Hematopoietic multipotent progenitor cell treated with erythropoietin and hydrocortisone succinate and interleukin-3 and kit ligand, for 4 days (in vitro differentiated cells): ENCODE data around the gene DNAH2.

Source experiments
- DNase-seq: peaks from one replicate; pipeline ENCODE4 v3.0.0-alpha.2; 2015

The DNAH2 gene

DNA sequence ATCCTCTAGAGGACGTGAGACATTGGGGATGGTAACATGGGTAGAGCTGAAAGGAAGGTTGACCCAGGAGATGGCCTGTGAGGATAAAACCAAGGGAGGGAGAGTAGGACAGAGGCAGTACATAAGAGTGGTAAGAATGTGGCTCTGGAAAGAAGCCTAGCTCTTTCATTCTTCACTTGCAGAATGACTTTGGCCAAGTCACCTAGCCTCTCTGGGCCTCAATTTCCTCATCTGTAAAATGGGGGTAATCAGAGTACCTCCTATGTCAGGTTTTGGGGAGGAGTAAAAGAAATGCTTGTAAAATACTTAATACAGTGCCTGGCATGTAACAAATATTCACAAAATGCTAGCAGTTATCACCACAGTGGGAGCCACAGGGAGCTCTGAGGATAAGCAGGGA lies 123.3 kb downstream of the DNAH2 start:
- no peak for DNase-seq

DNA sequence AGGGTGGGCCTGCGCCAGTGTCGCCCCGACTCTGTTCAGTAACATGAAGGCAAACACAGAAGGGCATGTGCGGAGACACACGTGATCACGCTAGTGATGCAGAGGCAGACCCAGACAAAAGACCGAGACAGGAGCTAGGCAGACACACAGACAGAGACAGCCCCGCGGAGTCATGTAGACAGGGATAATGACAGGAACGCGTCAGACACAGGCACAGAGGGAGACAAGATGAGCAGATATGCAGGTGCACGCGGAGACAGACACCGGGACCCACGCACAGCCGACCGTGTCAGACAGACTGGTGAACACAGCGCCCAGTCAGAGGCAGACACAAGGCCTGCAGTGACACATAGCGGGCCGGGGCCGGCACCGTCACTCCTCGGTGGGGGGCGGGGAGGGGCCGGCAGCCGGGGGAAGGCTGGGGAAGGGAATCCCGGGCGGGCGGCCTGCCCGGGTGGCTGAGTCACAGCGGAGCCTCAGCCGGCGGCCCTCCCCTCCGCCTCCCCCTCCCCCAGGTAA lies 123.9 kb downstream of the DNAH2 start:
- peak; percentile 87 for DNase-seq

DNA sequence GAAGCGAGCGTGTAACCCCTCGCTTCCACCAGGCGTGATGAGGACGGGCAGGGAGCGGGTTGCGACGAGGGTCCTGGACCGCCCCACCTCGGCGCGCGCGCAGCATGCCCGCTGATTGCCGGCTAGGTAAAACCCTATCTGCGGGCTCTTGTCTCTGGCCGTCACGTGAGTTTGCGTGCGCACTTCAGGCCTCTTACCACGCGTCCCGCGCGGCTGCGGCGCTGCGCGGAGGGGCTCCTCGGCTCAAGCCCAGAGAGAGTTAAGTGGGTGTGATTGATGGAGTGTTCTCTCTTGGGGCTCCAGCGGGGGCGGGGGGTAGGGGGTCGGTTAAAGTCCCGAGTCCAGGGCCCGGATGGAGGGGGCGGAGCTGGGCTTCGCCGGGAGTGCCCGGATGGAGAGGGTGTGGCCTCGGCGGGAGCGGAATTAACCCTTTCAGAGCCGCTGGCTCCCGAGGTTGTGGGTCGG lies 124.4 kb downstream of the DNAH2 start:
- DNase-seq: peak; percentile 93

DNA sequence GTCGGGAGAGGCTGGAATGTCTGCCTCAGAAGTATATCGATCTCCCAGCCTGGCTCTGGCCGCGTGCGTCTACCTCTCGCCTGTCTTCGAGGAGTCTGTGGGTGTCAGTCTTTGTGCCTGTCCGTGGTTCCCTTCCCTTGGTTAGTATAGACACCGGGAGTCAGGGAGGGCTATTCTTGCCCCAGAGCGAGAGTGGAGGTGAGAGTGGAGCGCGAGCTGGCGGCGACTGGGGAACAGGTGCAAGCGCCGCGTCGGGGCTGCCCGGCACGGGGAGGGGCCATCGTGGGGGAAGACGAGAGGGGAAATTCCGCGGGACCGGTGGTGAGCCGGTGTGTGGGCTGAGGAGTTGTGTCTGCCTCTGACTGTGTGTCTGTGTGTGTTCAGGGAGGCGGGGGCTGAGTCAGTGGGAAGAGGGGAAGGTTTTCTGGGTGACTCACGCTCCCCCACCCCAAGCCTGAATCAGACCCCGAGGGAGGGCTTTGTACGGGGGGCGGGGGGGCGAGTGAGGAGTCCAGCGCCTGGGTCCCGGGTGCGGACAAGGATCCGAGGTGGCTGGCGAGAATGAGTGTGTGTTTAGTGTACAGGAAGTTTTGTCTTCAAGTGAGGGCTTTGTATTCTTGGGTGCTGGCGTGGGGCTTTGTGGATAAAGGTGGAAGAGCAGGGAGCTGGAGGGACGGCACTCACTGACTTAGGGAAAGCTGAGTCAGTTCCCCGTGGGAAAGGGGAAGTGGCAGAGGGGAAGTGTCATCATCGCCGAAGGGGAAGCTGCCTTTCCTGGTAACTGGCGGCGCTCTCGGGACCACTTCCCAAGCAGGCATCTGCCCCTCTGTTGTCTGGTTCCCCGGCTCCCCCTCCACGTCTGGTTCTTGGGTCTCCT lies 125.1 kb downstream of the DNAH2 start:
- peak; percentile 76 for DNase-seq

DNA sequence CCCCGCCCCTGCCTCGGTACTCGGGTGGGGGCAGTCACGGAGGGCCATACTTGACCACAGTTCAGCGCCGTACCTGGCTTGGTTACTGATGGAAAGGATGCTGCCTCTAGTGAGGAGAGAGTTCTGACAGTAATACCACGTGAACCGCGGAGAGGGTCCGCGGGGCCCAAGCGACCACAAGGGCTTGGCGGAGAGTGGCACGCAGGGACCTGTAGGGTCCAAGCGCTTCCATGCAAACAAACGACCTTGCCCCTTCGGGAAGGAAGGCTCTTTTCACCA lies 125.7 kb downstream of the DNAH2 start:
- DNase-seq: no peak

DNA sequence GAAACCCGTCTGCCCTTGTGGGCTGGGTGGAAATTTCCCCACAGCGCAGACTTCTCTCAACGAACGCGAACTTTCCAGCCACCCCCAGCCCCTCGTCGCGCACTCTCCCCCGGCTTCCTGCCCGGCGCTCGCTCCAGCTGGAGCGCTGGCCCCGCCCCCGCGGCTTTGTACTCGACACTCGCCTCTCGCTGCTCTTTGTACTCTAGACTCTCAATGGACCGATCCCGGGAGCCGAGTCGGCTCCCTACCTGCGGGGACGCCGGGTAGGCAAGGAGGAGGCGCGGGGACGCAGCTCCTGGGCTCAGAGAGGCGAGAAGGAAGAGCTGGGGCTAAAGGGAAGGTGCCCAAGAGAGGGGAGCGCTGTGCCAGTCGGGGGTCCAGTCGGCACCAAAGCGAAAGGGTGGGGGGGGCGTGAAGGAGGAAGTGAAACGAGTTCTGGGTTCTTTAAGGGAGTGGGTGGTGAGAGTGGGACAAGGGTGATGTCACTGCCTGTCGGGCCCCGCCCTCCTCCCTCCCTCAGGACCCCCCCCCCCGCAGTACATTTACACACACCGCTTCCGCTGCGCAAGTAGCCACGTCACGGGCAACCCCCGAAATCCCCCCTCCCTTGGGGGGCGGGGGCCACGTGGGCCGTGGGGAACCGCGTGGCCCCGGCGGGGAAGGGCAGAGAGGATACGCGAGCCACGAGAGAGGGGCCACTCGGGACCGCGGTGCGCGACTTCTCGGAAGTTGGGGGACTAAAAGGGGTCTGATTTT lies 126.2 kb downstream of the DNAH2 start:
- DNase-seq: peak; percentile 90

DNA sequence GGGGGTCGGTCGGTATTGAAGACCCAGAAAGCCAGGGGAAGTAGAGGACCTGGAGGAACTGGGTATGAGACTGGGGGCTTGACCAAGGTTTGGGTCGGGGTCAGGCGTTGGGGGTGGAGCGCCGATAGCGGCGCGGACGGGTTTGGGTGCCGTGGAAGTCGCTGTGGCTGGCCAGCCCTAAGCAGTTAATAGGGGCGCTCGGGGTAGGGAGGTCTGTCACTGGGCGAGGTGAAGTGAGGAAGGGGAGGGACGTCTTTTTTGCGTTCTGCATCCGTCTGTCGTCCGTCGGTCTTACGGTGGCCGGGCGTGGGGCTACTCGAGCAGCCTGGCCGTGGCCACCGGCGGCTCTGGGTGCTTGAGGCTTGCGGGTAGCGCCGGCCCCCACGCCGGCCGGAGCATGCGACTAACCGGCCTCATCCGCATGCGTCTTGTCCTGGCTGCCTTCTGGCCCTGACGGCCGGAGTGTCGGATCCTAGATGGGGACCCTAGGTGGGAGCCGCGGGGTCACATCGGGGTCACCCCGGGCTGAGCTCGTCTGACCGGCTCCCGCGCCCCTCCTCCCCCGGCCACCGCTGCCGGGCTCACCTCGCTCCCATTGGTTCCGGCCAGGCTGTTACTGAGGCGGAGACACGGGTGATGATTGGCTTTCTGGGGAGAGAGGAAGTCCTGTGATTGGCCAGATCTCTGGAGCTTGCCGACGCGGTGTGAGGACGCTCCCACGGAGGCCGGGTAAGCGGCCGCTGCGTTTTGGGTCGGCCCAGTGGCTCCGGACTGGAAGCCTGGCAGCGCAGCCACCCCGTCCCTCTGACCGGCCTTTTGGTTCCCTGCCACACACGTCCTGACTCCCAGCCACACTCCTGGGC lies 127.0 kb downstream of the DNAH2 start:
- peak; percentile 97 for DNase-seq

DNA sequence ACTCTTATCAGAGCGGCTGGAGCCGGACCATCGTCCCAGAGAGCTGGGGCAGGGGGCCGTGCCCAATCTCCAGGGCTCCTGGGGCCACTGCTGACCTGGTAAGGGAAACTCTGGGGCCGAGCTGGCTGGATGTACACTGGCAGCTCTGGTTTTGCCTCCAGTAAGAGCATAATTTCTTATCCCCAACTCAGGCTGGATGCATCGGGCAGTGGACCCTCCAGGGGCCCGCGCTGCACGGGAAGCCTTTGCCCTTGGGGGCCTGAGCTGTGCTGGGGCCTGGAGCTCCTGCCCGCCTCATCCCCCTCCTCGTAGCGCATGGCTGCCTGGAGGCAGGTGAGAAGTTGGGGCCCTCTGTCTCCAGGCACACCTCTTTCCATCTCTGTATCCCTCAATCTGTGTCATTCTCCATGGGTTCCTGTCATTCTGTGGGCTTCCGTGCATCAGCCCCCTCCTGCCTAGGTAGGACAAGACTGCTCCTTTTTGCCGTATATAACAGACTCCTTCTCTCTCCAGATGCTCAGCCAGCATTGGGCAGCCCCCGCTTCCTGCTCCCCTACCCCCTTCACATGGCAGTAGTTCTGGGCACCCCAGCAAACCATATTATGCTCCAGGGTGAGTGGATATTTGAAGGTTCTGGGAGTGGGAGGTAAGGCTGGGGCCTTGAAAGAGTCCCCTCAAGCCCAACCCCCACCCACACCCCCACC lies 128.0 kb downstream of the DNAH2 start:
- DNase-seq: no peak

DNA sequence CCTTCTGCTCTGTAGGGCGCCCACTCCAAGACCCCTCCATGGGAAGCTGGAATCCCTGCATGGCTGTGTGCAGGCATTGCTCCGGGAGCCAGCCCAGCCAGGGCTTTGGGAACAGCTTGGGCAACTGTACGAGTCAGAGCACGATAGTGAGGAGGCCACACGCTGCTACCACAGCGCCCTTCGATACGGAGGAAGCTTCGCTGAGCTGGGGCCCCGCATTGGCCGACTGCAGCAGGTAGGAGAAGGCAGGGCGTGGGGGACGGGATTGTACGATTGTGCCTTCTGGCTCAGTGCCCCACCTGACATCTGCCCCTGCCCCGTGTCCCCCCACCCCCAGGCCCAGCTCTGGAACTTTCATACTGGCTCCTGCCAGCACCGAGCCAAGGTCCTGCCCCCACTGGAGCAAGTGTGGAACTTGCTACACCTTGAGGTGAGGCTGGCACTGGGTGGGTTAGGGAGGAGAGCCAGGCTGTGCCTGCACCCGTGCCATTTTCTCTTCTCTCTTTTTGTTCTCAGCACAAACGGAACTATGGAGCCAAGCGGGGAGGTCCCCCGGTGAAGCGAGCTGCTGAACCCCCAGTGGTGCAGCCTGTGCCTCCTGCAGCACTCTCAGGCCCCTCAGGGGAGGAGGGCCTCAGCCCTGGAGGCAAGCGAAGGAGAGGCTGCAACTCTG lies 128.7 kb downstream of the DNAH2 start:
- DNase-seq: no peak

DNA sequence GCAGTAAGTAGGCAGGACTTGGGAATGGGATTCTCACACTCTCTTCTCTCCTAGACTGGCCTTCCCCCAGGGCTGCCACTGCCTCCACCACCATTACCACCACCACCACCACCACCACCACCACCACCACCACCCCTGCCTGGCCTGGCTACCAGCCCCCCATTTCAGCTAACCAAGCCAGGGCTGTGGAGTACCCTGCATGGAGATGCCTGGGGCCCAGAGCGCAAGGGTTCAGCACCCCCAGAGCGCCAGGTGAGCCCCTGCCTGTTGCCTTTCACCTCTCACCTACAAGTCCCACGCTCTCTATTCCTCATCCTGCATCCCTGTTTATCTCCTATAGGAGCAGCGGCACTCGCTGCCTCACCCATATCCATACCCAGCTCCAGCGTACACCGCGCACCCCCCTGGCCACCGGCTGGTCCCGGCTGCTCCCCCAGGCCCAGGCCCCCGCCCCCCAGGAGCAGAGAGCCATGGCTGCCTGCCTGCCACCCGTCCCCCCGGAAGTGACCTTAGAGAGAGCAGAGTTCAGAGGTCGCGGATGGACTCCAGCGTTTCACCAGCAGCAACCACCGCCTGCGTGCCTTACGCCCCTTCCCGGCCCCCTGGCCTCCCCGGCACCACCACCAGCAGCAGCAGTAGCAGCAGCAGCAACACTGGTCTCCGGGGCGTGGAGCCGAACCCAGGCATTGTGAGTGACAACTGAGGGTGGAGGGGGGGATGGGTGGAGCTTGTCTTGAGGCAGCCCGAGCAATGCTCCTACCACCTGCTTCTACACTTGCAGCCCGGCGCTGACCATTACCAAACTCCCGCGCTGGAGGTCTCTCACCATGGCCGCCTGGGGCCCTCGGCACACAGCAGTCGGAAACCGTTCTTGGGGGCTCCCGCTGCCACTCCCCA lies 129.5 kb downstream of the DNAH2 start:
- DNase-seq: no peak

DNA sequence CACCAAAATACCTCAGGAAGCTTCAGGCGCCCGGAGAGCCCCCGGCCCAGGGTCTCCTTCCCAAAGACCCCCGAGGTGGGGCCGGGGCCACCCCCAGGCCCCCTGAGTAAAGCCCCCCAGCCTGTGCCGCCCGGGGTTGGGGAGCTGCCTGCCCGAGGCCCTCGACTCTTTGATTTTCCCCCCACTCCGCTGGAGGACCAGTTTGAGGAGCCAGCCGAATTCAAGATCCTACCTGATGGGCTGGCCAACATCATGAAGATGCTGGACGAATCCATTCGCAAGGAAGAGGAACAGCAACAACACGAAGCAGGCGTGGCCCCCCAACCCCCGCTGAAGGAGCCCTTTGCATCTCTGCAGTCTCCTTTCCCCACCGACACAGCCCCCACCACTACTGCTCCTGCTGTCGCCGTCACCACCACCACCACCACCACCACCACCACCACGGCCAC lies 130.6 kb downstream of the DNAH2 start:
- DNase-seq: no peak

DNA sequence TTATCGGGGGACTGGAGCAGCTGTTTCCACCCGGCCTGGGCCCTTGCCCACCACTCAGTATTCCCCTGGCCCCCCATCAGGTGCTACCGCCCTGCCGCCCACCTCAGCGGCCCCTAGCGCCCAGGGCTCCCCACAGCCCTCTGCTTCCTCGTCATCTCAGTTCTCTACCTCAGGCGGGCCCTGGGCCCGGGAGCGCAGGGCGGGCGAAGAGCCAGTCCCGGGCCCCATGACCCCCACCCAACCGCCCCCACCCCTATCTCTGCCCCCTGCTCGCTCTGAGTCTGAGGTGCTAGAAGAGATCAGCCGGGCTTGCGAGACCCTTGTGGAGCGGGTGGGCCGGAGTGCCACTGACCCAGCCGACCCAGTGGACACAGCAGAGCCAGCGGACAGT lies 131.2 kb downstream of the DNAH2 start:
- no peak for DNase-seq

DNA sequence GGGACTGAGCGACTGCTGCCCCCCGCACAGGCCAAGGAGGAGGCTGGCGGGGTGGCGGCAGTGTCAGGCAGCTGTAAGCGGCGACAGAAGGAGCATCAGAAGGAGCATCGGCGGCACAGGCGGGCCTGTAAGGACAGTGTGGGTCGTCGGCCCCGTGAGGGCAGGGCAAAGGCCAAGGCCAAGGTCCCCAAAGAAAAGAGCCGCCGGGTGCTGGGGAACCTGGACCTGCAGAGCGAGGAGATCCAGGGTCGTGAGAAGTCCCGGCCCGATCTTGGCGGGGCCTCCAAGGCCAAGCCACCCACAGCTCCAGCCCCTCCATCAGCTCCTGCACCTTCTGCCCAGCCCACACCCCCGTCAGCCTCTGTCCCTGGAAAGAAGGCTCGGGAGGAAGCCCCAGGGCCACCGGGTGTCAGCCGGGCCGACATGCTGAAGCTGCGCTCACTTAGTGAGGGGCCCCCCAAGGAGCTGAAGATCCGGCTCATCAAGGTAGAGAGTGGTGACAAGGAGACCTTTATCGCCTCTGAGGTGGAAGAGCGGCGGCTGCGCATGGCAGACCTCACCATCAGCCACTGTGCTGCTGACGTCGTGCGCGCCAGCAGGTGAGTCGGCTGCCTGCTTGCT lies 131.7 kb downstream of the DNAH2 start:
- no peak for DNase-seq

DNA sequence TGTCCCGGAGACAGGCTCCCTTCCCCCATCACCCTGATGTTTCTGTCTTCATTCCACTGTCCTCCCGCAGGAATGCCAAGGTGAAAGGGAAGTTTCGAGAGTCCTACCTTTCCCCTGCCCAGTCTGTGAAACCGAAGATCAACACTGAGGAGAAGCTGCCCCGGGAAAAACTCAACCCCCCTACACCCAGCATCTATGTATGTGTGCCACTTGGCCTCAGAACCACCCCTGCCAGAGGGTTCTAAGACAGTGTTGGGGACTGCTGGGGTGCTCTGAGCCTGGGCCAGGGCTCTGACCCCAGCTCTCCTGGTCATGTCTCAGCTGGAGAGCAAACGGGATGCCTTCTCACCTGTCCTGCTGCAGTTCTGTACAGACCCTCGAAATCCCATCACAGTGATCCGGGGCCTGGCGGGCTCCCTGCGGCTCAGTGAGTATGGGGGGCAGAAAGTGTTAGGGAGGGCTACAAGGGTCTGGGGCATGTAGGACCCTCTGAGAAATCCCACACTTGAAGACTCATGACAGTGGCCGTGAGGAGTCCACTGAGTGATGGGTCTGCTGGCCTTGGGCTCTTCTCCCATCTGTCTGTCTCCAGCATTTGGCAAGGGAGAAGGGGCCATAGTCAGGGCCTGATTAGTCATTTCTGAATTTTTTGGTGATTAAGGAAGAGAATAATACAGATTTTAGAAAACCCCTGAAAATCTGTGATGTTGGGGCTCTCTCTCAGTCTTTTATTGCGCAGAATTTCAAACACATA lies 132.4 kb downstream of the DNAH2 start:
- DNase-seq: no peak

DNA sequence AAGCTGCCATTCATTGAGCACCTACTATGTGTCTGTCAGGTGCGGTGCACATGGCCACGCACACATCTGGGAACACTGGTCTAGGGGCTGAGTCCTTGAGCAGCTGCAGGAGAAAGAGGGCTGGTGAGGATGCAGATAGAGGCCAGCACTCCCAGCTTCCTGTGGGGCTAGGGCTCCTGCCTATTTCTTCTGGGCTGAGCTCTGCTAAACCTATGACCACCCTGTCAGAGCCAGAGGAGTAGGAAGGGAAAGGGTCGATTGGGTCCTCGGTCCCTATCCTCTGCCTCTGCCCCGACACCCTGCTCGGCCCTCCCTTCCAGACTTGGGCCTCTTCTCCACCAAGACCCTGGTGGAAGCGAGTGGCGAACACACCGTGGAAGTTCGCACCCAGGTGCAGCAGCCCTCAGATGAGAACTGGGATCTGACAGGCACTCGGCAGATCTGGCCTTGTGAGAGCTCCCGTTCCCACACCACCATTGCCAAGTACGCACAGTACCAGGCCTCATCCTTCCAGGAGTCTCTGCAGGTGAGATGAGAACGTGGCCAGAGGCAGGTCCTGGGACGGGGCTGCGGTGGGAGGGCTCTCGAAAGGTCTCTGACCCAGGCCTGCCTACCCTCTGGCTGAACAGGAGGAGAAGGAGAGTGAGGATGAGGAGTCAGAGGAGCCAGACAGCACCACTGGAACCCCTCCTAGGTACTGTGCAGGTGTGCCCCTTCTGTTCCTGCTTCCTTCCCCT lies 133.3 kb downstream of the DNAH2 start:
- no peak for DNase-seq

DNA sequence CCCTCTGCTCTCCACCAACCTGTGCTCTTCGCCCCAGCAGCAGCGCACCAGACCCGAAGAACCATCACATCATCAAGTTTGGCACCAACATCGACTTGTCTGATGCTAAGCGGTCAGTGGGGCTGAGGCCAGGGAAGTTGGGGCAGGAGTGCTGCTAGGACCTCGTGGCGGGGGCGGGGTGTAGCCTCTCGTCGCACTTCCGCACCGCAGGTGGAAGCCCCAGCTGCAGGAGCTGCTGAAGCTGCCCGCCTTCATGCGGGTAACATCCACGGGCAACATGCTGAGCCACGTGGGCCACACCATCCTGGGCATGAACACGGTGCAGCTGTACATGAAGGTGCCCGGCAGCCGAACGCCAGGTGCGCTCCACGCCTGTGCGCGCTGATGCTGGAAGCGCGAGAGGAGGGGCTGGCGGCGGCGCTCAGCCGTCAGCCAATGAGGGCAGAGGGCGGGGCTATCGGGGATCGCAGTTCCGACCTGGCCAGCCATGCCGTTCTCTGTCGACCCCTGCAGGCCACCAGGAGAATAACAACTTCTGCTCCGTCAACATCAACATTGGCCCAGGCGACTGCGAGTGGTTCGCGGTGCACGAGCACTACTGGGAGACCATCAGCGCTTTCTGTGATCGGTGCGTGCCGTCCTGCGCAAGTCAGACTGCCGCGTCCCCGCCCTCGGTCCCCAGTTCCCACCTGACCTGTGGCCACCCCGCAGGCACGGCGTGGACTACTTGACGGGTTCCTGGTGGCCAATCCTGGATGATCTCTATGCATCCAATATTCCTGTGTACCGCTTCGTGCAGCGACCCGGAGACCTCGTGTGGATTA lies 134.1 kb downstream of the DNAH2 start:
- DNase-seq: peak; percentile 96

DNA sequence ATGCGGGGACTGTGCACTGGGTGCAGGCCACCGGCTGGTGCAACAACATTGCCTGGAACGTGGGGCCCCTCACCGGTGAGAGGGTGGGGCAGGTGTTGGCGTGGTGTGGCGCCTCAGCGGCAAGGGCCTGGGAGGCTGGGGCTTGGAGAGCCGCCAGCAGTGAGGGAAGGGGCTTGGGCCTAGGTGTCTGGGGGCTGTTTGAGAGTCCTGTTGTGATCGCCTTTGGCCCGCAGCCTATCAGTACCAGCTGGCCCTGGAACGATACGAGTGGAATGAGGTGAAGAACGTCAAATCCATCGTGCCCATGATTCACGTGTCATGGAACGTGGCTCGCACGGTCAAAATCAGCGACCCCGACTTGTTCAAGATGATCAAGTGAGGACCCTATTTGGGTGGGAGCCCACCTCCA lies 134.7 kb downstream of the DNAH2 start:
- DNase-seq: no peak
